HG03565 (cell line): ENCODE measurements around the gene RUSC1.
"Not testable (repeated sequence)": the region's sequence is repeated elsewhere in the genome, so short reads cannot be mapped to it uniquely, and the experiment has no call there.

Experiments used
- ATAC-seq: cut with Tn5 transposase; IDR thresholded peaks from one replicate; pipeline ENCODE4 v1.9.1; 2021; ENCODE audit warnings: mild to moderate bottlenecking, moderate library complexity; ENCODE audit not compliant: unreplicated experiment

Gene RUSC1

GRCh38 chr1:155322953-155323728 lies 2.4 kb downstream of the RUSC1 start:
- ATAC-seq: peak; percentile 34

- peak; percentile 21 for ATAC-seq
These were observed 3.0 kb downstream of the RUSC1 start for GRCh38 chr1:155323729-155324036.

GRCh38 chr1:155324037-155324716 lies 3.5 kb downstream of the RUSC1 start:
- ATAC-seq: peak; percentile 32

GRCh38 chr1:155324717-155325602 lies 4.3 kb downstream of the RUSC1 start:
- no peak for ATAC-seq

GRCh38 chr1:155325603-155325893 lies 4.9 kb downstream of the RUSC1 start:
- ATAC-seq: no peak

- ATAC-seq: no peak
These were observed 5.4 kb downstream of the RUSC1 start for GRCh38 chr1:155326020-155326526.

- ATAC-seq: no peak
These were observed 5.9 kb downstream of the RUSC1 start for GRCh38 chr1:155326631-155327037.

GRCh38 chr1:155327981-155328380 lies 7.3 kb downstream of the RUSC1 start:
- ATAC-seq: no peak

GRCh38 chr1:155328856-155329255 lies 8.2 kb downstream of the RUSC1 start:
- not testable (repeated sequence) for ATAC-seq

GRCh38 chr1:155329980-155330598 lies 9.4 kb downstream of the RUSC1 start:
- ATAC-seq: no peak

- ATAC-seq: no peak
These were observed 14.3 kb downstream of the RUSC1 start for GRCh38 chr1:155334962-155335361.

GRCh38 chr1:155339515-155340097 lies 18.9 kb downstream of the RUSC1 start:
- ATAC-seq: no peak

- no peak for ATAC-seq
These were observed 22.1 kb downstream of the RUSC1 start for GRCh38 chr1:155342842-155343241.

- ATAC-seq: no peak
These were observed 31.9 kb downstream of the RUSC1 start for GRCh38 chr1:155352631-155353030.

- no peak for ATAC-seq
These were observed 39.4 kb downstream of the RUSC1 start for GRCh38 chr1:155360051-155360450.

- ATAC-seq: no peak
These were observed 58.5 kb downstream of the RUSC1 start for GRCh38 chr1:155379180-155379579.

- ATAC-seq: no peak
These were observed 59.0 kb downstream of the RUSC1 start for GRCh38 chr1:155379631-155380090.
